H7 (cell line): ENCODE measurements around the gene GSX2. TPM values are rescaled to one million over a fixed set of nuclear protein-coding genes. Genes with fewer than 3 reads are reported as not detected.
A peak's percentile ranks its signal among the peaks of the same experiment; 100 is the strongest.

Source experiments
- DNase-seq: peaks from one replicate; pipeline ENCODE4 v3.0.0; 2012
- H3K27me3 ChIP-seq: 2 replicates; pipeline ENCODE4 v1.6.0; 2011; ENCODE audit warnings: mild to moderate bottlenecking, low read length; ENCODE audit not compliant: control insufficient read depth, insufficient read depth
- H3K36me3 ChIP-seq: replicated peaks from 2 replicates; pipeline ENCODE4 v1.5.1; 2011; ENCODE audit warnings: low read length; ENCODE audit not compliant: control insufficient read depth, insufficient read depth
- H3K4me3 ChIP-seq: 2 replicates; pipeline ENCODE4 v1.5.1; 2011; ENCODE audit warnings: low read depth, mild to moderate bottlenecking, control low read depth, low read length, moderate library complexity; ENCODE audit not compliant: insufficient read depth
- total RNA-seq: library from RNA; depleted of rRNA; stranded (reverse); fragments of >200 nt; shearing (Covaris generic); gene quantifications from 2 replicates; pipeline ENCODE4 v1.2.3, GENCODE V29; 2014

The GSX2 gene
- total RNA-seq, 1 experiment from 2014 or later: 0.07 TPM

GRCh38 chr4:54065282-54066087 is 34.5 kb upstream of the GSX2 start:
- H3K36me3 ChIP-seq: no peaks in the 10 kb centered on the region
- no peak overlapping the region for H3K4me3 ChIP-seq
- DNase-seq: no peak
- no peaks in the 10 kb centered on the region for H3K27me3 ChIP-seq

DNA sequence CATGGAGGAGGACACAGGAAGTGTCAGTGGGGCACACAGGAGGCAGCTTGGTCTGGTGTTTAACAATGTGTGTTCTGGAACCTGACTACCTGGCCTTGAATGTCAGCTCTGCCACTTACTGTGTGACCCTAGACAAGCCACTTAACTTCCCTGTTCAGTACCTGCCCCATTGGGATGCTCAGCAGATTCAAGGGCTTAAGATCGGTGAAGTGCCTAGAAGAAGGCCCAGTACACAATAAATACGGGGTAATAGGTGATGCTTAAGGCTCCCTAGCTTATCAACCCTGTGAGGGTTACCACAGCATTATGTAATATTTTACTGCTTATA is 33.9 kb upstream of the GSX2 start:
- DNase-seq: no peak
- Histone ChIP-seq H3K27me3 (no peaks in the 10 kb centered on the region), H3K36me3 (no peaks in the 10 kb centered on the region), H3K4me3 (no peak overlapping the region)

DNA sequence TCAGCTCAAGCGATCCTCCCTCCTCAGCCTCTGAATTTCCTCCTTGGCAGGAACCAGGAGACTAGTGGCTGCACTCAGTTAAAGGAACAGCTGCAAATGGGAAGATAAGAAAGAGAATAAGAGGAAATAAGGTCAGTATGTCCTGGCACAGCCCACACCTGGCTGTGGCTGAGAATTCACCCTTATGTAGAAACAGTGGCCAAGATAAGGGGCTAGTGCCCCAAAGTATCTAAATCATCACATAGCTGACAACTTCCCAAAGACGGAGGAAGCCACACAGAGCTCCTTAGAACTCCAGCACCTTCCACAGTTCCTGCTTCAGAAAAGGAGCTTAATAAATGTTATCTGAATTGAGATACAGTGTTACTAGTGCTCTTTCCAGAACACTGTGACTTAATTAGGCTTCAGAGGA is 33.2 kb upstream of the GSX2 start:
- no peaks in the 10 kb centered on the region for H3K36me3 ChIP-seq

GRCh38 chr4:54067166-54067565 is 32.8 kb upstream of the GSX2 start:
- no peak overlapping the region for H3K4me3 ChIP-seq
- DNase-seq: no peak
- H3K36me3 ChIP-seq: no peaks in the 10 kb centered on the region
- no peaks in the 10 kb centered on the region for H3K27me3 ChIP-seq

More for the DNA sequence above, 33.2 kb upstream of the GSX2 start:
- H3K27me3 ChIP-seq: no peaks in the 10 kb centered on the region
- no peak overlapping the region for H3K4me3 ChIP-seq
- no peak for DNase-seq

DNA sequence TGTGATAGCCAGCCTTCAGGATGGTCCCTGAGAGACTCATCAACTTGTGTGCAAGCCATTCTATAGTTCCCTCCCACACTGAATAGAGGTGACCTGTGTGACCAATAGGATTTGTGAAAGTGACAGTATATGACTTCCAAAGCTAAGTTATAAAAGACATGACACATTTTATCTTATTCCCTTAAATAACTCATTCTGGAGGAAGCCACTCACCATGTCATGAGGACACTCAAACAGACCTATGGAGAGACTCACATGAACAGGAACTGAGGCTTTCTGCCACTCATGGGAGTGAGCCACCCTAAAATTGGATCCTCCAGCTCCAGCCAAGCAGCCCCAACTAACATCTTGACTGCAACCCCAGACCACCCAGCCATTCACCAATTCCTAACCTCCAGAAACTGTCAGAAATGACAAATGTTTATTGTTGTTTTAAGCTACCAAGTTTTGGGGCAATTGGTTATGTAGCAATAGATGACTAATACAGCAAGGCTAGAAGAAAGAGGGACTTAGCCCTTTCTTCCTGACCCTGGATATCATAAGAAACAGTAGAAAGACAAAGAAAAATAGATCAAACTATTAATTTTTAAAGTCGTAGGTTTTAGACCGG is 26.6 kb upstream of the GSX2 start:
- Histone ChIP-seq H3K36me3 (no peaks in the 10 kb centered on the region), H3K4me3 (no peak overlapping the region), H3K27me3 (no peaks in the 10 kb centered on the region)
- no peak for DNase-seq

DNA sequence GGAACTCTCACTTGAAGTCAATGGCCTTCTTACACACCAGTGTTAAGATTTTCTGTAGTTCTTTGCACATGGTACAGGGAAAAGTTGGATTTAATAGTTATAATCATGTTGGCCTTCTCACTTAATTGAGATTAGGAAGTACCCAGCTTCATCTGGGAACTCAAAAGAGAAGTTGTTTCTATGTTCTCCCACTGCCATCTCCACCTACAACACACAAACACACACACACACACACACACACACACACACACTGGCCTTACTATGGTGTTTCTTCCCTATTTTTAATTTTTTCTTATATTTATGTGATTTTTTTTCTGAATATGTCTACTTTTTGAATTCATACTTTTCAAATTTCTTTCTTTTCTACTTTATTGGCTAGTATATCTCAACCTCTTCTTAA is 25.6 kb upstream of the GSX2 start:
- no peaks in the 10 kb centered on the region for H3K27me3 ChIP-seq
- no peaks in the 10 kb centered on the region for H3K36me3 ChIP-seq
- H3K4me3 ChIP-seq: no peak overlapping the region
- DNase-seq: no peak

- no peak for DNase-seq
- Histone ChIP-seq H3K36me3 (no peaks in the 10 kb centered on the region), H3K4me3 (no peak overlapping the region), H3K27me3 (no peaks in the 10 kb centered on the region)
Measured at GRCh38 chr4:54076673-54077072, 23.3 kb upstream of the GSX2 start.

DNA sequence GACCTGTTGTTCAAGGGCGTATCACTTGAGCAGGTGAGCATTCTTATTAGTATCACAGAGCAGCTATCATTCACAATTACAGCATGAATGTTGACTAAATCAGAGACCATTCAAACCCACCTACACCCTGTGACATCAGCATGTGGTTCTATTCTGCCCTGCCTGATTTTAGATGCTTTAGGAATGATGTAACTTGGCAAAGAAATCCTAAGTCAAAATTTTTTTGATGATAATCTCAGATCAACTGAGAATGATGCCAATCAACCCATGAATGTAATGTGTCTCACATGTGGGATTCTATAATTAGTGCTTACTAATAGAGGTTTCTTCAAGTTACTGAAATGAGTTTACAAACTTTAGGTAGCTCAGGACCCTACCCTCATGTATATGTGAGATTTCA is 22.2 kb upstream of the GSX2 start:
- no peaks in the 10 kb centered on the region for H3K27me3 ChIP-seq
- H3K36me3 ChIP-seq: no peaks in the 10 kb centered on the region
- no peak overlapping the region for H3K4me3 ChIP-seq
- DNase-seq: no peak

DNA sequence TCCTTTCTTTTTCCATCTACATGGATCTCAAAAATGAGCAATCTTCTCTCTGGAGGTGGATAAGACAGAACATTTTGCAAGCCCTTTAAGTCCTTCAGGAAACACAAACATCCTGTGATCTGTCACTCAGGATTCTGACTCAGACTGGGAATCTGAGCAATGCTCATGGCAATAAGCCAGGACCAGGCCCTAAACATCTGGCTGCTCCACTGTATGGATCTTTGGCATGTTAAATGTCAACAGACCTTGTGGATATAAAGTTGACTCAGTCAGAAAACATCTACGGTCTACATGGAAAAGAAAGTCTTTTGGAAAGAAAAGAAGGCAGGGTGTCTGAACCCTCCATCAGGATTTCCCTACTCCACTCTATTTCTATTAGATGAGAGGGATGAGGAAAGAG is 17.8 kb upstream of the GSX2 start:
- no peak for DNase-seq
- Histone ChIP-seq H3K4me3 (no peak overlapping the region), H3K27me3 (peaks cover 2% of the 10 kb centered on the region; the same call in 1 of the 2 replicates), H3K36me3 (no peaks in the 10 kb centered on the region)

DNA sequence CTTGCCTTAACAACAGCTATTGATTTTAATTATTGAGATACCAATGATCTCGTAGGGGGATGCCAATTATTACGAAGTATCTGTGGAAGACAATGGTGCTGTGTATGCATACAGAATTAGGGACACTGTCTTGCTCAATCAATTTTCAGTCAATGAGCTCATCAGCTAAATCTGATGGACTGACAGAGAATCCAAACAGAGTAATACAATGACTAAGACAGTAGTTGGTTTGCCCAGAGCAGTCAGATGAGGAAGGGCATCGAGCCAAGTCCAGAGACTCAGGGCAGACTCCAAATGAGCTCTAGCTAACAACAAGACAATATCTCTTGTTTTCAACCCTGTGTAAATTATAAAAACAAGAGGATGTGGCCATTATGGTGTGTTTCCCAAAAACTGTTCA is 14.7 kb upstream of the GSX2 start:
- Histone ChIP-seq H3K4me3 (no peak overlapping the region), H3K36me3 (no peaks in the 10 kb centered on the region)
- DNase-seq: no peak

DNA sequence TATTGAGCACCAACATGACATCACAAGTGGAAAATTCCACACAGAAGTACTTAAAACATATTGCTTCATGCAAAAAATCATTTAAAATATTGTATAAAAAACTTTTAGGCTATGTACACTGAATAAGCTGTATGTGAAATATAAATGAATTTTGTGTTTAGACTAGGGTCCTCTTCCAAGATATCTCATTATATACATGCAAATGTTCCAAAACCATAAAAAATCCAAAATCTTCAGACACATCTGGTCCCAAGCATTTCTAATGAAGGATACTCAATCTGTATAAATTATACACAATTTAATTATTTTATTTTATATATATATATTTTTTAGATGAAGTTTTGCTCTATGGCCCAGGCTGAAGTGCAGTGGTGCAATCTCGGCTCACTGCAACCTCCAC is 10.1 kb upstream of the GSX2 start:
- Histone ChIP-seq H3K4me3 (no peak overlapping the region), H3K36me3 (no peaks in the 10 kb centered on the region), H3K27me3 (peaks cover 54% of the 10 kb centered on the region)
- DNase-seq: no peak

More for the DNA sequence above, 14.7 kb upstream of the GSX2 start:
- peaks cover 9% of the 10 kb centered on the region for H3K27me3 ChIP-seq

- Histone ChIP-seq H3K4me3 (no peak overlapping the region), H3K36me3 (no peaks in the 10 kb centered on the region), H3K27me3 (peaks cover 60% of the 10 kb centered on the region)
- DNase-seq: no peak
Measured at GRCh38 chr4:54090404-54090803, 9.6 kb upstream of the GSX2 start.

DNA sequence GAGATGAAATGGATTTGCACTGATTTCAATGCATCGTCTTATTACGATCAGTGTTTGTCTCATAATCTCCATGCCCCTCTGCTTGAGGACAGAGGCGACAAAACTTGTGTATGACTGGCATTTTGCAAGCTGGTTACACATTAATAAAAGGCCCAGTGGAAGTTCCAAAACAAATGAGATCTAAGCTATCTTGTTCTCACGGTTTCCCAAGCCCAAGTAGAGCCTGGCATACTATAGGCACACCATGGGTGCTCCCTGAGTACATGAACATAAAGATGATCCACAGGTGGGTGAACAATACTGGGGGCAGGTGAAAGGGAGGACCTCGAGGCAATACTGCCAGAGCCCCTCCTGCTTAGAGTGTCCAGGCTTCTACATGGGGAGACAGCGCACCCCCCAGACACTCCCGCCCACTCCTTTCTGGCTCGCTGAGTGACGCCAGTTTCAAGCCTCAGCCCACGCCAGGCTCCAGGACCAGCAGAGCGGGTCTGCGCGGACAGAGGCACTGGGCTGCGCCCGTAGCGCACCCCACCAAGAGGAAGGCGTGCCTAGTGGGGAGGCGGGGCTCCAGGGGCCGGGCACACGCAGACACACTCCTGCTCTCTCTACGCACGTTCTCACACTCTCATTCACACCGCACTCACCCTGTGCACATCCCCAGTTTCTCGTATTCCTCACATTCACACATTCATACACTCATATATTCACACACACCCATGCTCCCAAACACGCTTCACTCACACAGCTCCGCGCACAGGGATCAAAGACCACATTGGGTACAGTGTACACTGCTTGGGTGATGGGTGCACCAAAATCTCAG is 8.9 kb upstream of the GSX2 start:
- peak overlapping the region; percentile 23 for H3K4me3 ChIP-seq
- no peaks in the 10 kb centered on the region for H3K36me3 ChIP-seq
- peak; percentile 75 for DNase-seq
- H3K27me3 ChIP-seq: peaks cover 66% of the 10 kb centered on the region

DNA sequence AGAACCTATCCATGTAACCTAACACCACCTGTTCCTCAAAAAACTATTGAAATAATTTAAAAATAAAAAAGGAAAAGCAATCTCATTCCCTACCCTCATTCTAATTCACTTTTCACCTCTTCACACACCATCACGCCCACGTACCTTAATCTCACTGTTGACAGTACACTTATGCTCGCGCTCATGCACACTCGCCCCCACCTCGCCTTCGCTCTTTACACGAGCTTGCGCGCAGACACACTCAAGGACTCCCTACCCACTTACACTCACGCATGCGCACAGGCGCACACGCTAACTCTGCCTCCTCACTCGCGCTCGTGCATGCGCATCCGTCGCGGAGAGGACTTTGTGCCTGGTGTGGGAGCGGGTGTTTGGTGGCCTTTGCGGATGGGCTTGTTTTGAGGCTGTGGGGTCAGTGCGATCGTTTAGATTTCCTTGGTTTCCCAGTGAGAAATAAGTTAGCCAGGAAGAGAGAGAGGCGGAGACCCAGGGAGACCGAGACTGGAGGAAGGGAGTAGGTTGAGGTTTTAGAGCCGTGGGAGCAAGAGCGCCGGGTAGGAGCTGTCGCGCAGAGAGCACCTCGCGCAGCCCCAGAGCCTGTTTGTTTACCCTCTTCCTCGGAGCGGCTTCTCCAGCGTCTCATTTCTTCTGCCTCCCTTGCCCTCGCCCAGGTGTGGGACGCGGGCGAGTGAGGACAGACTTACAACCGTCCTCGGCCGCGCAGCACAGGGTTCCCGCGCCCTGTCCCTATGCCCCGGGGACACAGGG is 8.1 kb upstream of the GSX2 start:
- Histone ChIP-seq H3K4me3 (peak overlapping the region; percentile 25), H3K36me3 (no peaks in the 10 kb centered on the region), H3K27me3 (peaks cover 74% of the 10 kb centered on the region)
- DNase-seq: peak; percentile 73
